ENCODE data around the gene HOXD10. TPM values are rescaled to one million over a fixed set of nuclear protein-coding genes. Genes with fewer than 3 reads are reported as not detected.

Gene HOXD10
- total and polyA plus RNA-seq, 9 of the 15 experiments (the other 6 are each of a cell fraction or from before 2014, with no cell fraction given), result not detected

GRCh38 chr2:176090862-176091261, 25.7 kb upstream of the HOXD10 start:
- Histone ChIP-seq H3K9me3 (replicated peaks; ENCODE audit: control insufficient read depth, insufficient read depth, low read depth, low read length) (no peaks in the 10 kb centered on the region; the same call in 1 of the 2 replicates), H3K79me2 (ENCODE audit: control insufficient read depth, insufficient read depth, low read length) (no peaks in the 10 kb centered on the region), H3K4me2 (ENCODE audit: insufficient read depth, low read length) (no peak overlapping the region), H4K20me1 (replicated peaks; ENCODE audit: control insufficient read depth, insufficient read depth, low read length) (peaks cover 5% of the 10 kb centered on the region; the same call in 1 of the 2 replicates), H3K27ac (ENCODE audit: extremely low read depth, low read depth, low read length) (no peak overlapping the region), H3K9me1 (ENCODE audit: control insufficient read depth, insufficient read depth, low read length) (no peaks in the 10 kb centered on the region), H2AFZ (ENCODE audit: low read depth, low read length) (no peak overlapping the region), H3K27me3 (ENCODE audit: control insufficient read depth in 2 of 2, insufficient read depth in 2 of 2, low read length in 2 of 2) (peaks cover 69 to 81% of the 10 kb centered on the region in 2 experiments), H3K9ac (ENCODE audit: insufficient read depth in 1 of 2, low read depth in 2 of 2, low read length in 2 of 2) (no peak overlapping the region), H3K4me3 (no peak overlapping the region), H3K36me3 (ENCODE audit: control insufficient read depth, insufficient read depth, low read length) (no peaks in the 10 kb centered on the region), H3K4me1 (replicated peaks in 1 of 2; ENCODE audit: control insufficient read depth in 2 of 2, insufficient read depth in 2 of 2, low read length in 2 of 2) (peaks cover 0 to 21% of the 10 kb centered on the region in 2 experiments; a peak in 2 of 5 replicates)
- no peak for ATAC-seq
- WGBS (ENCODE audit: insufficient coverage, low coverage, missing lambda C conversion rate), result 0% methylated on average over 5 of the region's 5 CpGs
- ChIA-PET CTCF (ENCODE audit: low intra/inter-chr PET ratio) (no interaction called here), POLR2A (no interaction called here)
- in situ Hi-C loops (cut with MboI), result loop anchor here (25.0 kb wide), 1 partner anchor 1054 kb away; no protein-coding TSS in a partner anchor
- DNase-seq (ENCODE audit: extremely low read depth in 1 of 4, low spot score in 3 of 4), result no peak
- intact Hi-C loops (cut with micrococcal nuclease), result no loop called here
- no TSS peak for BruUV-seq (replicated peaks)
- no peak for FAIRE-seq
- TF ChIP-seq ZNF644 (tag; IDR thresholded peaks at IDR 0.05; ENCODE audit: low read depth), result no peak
- TF ChIP-seq DIDO1 (tag; IDR thresholded peaks at IDR 0.05; ENCODE audit: low read depth), result no peak
- TF ChIP-seq HNRNPUL1 (IDR thresholded peaks at IDR 0.05; ENCODE audit: low read length), result no peak
- no peak for TF ChIP-seq ZFX (CRISPR knock-in tag; IDR thresholded peaks at IDR 0.05)
- no peak for TF ChIP-seq EP300 (IDR thresholded peaks at IDR 0.05; ENCODE audit: low read length)
- no peak for TF ChIP-seq ETV5 (CRISPR knock-in tag; IDR thresholded peaks at IDR 0.05; ENCODE audit: low read depth)
- no peak for TF ChIP-seq ZNF239 (CRISPR knock-in tag; IDR thresholded peaks at IDR 0.05)
- no peak for TF ChIP-seq U2AF1 (optimal IDR thresholded peaks at IDR 0.05; ENCODE audit: low read depth, low read length)
